B cell (primary cell): ENCODE results near the gene GATAD2B.

Experiments used
- CTCF ChIP-seq: fragments of 200-600 bp; IDR thresholded peaks from one replicate; pipeline ENCODE4 v1.8.0; 2022; ENCODE audit warnings: antibody characterized with exemption, mild to moderate bottlenecking
- EZH2 ChIP-seq: IDR thresholded peaks from 2 replicates; pipeline ENCODE4 v1.6.1; 2012; ENCODE audit warnings: borderline replicate concordance, low read depth, mild to moderate bottlenecking, moderate library complexity, low read length; ENCODE audit not compliant: insufficient read depth, poor library complexity, severe bottlenecking

GRCh38 chr1:153945131-153945794 is 22.5 kb upstream of the GATAD2B start:
- TF ChIP-seq CTCF (no peak), EZH2 (no peak)
